HG03045 (cell line): ENCODE data around the gene HSD17B1.

Experiments used
- ATAC-seq: cut with Tn5 transposase; IDR thresholded peaks from one replicate; pipeline ENCODE4 v1.9.1; 2021; ENCODE audit warnings: mild to moderate bottlenecking, moderate library complexity; ENCODE audit not compliant: unreplicated experiment

The HSD17B1 gene

DNA sequence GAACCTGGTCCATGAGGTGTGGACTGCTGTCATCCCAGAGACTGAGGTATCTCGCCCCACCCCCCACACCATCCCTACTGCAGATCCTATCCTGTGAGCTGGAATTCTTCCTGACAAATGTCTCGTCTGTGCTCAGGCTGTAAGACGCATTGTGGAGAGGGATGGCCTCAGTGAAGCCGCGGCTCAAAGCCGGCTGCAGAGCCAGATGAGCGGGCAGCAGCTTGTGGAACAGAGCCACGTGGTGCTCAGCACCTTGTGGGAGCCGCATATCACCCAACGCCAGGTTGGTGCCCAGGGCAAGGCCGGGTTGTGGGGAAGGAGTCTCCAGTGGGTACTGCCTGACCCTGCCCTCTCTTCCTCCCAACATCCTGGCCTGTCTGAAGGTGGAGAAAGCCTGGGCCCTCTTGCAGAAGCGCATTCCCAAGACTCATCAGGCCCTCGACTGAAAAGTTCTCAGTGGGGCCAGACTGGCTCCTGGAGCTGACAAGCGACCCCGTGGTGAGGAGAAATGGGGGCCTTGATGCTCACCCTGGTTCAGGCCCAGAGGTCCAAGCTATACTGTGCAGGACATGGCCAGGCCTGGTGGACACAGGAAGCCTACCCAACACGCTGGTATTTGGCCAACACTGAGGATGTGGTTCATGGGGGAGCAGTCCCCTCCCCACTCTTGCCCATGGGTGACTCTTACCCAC lies 12.9 kb downstream of the HSD17B1 start:
- ATAC-seq: no peak

GRCh38 chr17:42566215-42566882 lies 13.6 kb downstream of the HSD17B1 start:
- ATAC-seq: no peak

DNA sequence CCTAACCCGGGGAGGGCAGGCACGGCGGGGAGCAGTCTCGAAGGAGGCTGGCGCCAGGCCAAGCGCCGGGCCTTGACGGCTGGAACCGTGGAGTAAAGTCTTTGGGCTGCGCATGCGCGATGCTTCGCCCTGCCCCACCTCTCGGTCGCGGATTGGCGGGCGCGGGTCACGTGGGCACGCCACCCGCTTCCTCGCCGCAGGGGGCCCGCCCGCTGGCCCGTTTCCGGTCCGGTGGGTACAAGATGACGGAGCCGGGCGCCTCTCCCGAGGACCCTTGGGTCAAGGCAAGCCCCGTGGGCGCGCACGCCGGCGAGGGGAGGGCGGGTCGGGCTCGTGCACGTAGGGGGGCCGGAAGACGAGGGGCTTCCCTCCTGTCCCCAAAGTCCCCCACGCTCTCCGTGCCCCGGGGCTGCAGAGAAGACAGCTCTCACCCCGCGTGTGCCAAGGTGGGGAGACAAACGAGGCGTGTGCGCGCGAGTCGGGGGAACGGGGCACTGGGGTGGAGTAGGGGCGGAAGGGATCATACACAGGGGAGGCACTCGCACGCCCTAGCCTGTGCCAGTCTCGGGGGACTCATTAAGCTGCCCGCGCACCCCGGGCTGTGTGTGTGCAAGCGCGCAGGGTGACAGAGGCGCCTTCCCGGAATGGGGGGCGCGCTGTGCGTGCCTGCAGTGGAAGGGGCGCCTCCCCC lies 14.3 kb downstream of the HSD17B1 start, which contains the start of gene MLX:
Gene MLX, plus strand, starts transcription at position 218 of the 691 bp plus-strand sequence. Its CDS starts 25 bp downstream, at position 243.
- ATAC-seq: peak; percentile 65

DNA sequence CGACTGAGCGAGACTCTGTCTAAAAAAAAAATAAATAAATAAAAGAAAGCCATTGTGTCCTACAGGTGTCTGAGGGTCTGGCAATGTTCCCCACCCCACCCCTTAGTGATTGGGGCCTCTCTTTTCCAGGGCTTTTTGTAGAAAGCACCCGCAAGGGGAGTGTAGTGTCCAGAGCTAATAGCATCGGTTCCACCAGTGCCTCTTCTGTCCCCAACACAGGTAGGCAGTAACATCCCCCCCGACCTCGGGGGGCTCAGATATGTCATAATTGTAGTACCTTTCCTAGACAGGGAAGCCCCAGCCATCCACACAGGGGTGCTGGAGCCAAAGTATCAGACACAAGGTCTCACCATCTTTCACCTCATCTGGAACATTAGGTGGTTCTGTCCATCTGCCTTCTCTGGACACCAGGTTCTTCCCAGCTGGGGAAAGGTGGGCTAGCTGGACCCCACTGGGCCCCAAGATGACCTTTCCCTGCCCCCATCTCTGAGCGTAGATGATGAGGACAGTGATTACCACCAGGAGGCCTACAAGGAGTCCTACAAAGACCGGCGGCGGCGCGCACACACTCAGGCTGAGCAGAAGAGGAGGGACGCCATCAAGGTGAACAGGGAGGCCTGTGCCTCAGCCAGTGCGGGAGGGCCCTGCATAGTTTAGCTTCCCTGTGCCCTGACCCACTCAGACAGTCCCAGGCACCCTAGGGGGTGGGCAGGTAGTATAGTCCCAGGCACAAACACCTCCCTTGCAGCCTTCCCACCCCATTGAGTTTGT lies 15.8 kb downstream of the HSD17B1 start:
- no peak for ATAC-seq

GRCh38 chr17:42571435-42572225 lies 18.9 kb downstream of the HSD17B1 start:
- ATAC-seq: no peak

- no peak for ATAC-seq
Observed at GRCh38 chr17:42573095-42573494, 20.4 kb downstream of the HSD17B1 start.

GRCh38 chr17:42574463-42574862 lies 21.7 kb downstream of the HSD17B1 start:
- ATAC-seq: no peak

DNA sequence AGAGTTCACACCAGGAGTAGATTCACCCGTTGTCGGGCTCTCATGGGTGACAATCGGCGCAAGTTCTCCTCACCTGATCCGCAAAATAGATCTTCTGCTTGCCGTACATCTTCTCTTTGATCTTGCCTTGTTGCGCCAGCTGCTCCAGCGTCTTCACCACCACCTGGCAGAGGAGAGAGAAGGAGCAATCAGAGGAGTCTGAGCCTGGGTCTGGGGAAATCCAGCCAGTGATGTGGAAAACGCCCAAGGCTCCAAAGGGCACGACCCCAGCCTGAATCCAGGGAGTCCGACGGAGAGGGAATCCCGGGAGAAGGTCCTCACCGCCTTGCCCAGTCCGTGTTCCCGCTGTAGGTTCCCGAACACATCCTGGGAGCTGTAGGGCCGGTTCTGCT lies 24.4 kb downstream of the HSD17B1 start:
- no peak for ATAC-seq

DNA sequence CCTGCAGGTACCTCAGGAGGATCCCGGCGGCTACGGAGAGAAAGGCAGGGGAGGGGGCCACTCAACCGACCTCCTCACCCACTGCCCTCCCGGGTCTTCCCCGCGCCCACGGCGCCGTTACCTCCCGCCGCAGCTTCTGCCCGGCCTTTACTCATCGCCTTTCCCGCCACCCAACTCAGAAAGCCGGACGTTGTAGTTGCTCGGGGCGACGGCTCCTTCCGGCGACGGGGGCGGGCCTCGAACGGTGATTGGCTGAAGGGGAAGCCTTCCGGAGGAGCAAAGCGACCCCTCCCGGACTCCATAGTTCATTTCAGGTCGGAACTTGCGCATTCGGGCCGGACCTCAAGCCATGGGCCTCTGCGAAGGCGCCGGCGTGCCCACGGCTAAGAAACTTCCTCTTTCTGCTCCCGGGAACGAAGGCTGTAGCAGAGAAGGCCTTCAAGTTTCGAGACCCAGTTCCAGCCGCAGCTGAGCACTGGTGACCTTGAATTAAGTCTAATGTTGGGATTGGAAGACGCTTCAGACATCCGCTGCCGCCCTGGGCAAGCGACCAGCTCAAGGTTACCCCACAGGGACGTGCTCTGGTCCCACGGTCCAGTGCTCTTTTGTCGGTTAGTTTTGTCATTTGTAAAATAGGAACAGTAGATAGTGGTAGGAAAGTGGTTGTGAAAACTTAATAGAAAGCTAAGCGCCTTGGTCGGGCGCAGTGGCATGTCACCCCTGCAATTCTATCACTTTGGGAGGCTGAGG lies 25.0 kb downstream of the HSD17B1 start, which contains the start of gene PSMC3IP:
Gene PSMC3IP, minus strand, starts transcription at position 198 of the 750 bp plus-strand sequence. Its CDS starts 43 bp downstream, at position 155.
- peak; percentile 69 for ATAC-seq

DNA sequence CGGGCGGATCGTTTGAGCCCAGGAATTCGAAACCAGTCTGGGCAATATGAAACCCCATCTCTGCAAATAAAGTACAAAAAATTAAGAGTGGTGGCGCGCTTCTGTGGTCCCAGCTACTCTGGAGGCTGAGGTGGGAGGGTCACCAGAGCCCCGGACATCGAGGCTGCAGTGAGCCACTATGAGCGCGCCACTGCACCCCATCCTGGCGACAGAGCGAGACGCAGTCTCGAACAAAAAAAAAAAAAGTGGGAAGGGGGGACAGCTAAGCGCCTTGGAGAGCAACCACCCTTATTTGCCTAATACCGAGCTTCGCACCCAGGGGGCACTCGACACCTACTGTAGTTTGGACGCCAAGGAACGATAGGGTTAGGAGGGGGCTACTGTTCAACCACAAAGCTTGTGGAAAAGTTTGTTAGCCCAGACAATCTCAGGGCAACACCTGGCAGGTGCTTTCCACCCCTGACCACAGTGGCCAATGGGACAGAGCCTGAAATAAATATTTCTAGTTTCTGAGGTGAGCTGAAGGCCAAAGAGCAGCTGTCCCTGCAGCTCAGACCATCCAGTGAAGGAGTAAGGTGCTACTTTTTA lies 25.7 kb downstream of the HSD17B1 start:
- ATAC-seq: peak; percentile 53

DNA sequence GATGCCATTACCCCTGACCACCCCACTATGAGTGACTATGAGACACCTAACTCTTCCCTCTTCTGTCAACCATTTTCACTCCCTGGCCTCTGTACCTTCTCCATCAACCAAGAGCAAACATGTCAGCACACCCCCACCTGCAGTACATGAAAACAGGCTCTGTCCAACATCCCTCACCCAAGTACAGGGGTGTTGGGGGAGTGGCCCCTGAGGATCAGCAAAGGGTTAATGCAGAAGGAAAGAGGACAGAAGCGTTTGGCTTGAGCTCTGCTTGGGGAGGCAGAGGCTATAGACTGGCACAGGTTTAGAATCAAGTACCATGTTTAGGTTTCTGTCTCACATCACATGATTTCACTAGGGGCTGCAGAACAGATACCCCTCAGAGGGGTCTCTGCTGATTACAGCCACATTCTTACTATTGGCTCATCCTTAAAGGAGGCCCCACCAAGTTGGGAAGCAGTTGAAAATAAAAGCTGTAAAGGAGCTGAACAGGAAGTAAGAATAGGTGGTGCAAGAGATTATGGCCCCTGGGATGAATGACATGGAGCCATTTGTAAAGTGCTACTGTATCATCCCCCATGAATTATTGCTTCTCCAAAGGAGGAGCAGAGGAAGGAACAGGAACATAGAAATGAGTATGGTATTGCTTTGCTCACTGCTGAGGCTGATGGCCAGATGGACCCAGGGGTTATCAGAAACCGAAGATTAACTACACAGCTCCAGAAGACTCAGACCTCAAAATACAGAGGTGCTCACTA lies 27.2 kb downstream of the HSD17B1 start:
- no peak for ATAC-seq

GRCh38 chr17:42581744-42582270 lies 29.1 kb downstream of the HSD17B1 start:
- no peak for ATAC-seq

- ATAC-seq: no peak
Observed at GRCh38 chr17:42584880-42585279, 32.2 kb downstream of the HSD17B1 start.

DNA sequence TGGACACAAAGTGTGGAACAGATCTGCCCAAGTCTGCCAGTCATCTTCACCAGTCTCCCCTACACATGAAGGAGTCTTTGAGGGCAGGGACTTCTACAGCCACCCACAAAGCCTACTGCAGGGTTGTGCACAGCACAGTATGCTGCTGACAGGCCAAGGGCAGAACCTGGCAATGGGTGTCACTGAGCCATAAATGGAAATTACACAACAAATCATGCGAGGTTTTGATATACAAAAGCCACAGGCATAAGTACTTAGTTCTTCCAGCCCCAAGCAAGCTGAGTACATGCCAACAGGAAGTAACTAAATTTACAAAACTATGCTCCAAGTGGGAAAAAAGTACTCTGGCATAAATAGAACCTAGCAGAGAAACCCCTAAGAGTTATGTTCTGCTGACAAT lies 32.6 kb downstream of the HSD17B1 start:
- ATAC-seq: no peak

- ATAC-seq: no peak
Observed at GRCh38 chr17:42586514-42587230, 33.9 kb downstream of the HSD17B1 start.

- no peak for ATAC-seq
Observed at GRCh38 chr17:42590886-42591285, 38.2 kb downstream of the HSD17B1 start.

GRCh38 chr17:42591411-42591810 lies 38.7 kb downstream of the HSD17B1 start:
- no peak for ATAC-seq
